HG03432 (cell line): ENCODE results near the gene TMEM87B.
"Not testable (repeated sequence)": the region's sequence is repeated elsewhere in the genome, so short reads cannot be mapped to it uniquely, and the experiment has no call there.

Experiments
- ATAC-seq: cut with Tn5 transposase; IDR thresholded peaks from one replicate; pipeline ENCODE4 v1.9.1; 2021; ENCODE audit warnings: mild to moderate bottlenecking, moderate library complexity; ENCODE audit not compliant: unreplicated experiment

Gene TMEM87B

GRCh38 chr2:112065486-112065885, 10.4 kb downstream of the TMEM87B start:
- peak; percentile 24 for ATAC-seq

DNA sequence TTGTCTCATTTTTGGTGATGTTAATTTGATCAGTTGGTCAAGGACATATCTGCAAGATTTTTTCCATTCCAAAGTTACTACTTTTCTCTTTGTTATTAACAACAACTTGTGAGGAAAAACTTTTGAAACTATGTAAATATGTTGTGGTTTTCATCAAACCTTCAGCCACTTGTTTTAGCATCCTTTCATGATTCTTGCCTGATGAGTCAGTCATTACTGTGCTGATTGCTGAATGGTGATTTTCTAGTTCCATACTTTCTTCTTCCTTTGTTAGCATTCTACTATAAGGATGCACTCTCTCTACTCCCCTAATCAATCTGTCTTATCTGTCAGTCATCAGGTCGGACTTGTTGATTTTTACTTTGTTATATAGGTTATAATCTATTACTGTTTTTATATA, 10.9 kb downstream of the TMEM87B start:
- peak; percentile 69 for ATAC-seq

DNA sequence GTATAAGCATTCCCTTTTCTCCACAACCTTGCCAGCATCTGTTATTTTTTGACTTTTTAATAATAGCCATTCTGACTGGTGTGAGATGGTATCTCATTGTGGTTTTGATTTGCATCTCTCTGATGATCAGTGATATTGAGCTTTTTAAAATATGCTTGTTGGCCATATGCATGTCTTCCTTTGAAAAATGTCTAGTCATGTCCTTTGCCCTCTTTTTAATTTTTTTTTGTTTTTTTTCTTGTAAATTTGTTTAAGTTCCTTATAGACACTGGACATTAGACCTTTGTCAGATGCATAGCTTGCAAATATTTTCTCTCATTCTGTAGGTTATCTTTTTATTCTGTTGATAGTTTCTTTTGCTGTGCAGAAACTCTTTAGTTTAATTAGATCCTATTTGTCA, 14.7 kb downstream of the TMEM87B start:
- ATAC-seq = not testable (repeated sequence)

DNA sequence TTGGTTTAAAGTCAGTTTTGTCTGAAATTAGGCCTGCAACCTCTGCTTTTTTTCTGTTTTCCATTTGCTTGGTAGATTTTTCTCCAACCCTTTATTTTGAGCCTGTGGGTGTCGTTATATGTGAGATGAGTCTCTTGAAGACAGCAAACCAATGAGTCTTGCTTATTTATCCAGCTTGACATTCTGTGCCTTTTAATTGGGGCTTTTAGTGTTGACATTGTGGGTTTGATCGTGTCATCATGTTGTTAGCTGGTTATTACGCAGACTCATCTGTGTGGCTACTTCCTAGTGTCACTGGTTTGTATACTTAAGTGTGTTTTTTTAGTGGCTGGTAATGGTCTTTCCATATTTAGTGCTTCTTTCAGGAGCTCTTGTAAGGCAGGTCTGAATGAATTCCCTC, 18.8 kb downstream of the TMEM87B start:
- no peak for ATAC-seq

GRCh38 chr2:112074506-112074905, 19.4 kb downstream of the TMEM87B start:
- no peak for ATAC-seq

- no peak for ATAC-seq
Observed at GRCh38 chr2:112075490-112076260, 20.6 kb downstream of the TMEM87B start.

DNA sequence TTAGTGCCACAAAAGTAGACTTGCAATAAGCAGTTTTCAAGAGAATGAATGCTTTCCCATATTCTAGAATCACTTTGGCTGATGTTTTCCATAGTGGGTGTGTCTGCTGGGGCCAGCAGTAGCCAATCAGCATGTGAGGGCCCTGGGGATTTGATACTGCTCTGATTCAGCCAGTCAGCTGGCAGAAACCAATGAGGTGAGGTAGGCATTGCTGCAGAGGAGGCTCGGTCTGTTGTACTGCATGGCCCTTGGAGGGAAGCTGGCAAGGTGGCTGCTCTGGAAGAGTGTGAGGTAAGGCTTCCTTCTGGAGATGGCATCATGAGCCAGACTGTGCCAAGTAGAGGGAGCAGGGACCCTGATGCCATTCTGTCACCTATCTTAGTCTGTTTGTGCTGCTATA, 22.7 kb downstream of the TMEM87B start:
- ATAC-seq = no peak

- no peak for ATAC-seq
Observed at GRCh38 chr2:112081262-112081661, 26.2 kb downstream of the TMEM87B start.

- no peak for ATAC-seq
Observed at GRCh38 chr2:112084689-112085374, 29.8 kb downstream of the TMEM87B start.

DNA sequence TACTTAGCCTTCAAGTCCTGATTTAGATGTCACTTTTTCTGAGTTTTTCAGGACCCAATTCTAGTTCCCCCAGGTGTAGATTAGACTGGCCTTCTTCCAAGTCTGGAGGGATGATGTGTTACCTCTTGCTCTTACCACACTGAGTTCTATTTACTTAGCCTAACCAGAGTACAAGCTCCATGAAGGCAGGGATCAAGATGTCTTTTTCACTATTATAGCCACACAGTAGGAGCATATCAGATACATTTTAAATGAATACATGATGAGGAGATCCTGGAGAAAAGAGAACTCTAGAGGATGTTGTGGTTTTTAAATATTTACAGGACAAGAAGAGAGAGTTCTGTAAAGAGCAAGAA, 30.3 kb downstream of the TMEM87B start:
- ATAC-seq = no peak

GRCh38 chr2:112085916-112086669, 31.0 kb downstream of the TMEM87B start:
- ATAC-seq = no peak

- ATAC-seq = peak; percentile 74
Observed at GRCh38 chr2:112087346-112088020, 32.4 kb downstream of the TMEM87B start.

DNA sequence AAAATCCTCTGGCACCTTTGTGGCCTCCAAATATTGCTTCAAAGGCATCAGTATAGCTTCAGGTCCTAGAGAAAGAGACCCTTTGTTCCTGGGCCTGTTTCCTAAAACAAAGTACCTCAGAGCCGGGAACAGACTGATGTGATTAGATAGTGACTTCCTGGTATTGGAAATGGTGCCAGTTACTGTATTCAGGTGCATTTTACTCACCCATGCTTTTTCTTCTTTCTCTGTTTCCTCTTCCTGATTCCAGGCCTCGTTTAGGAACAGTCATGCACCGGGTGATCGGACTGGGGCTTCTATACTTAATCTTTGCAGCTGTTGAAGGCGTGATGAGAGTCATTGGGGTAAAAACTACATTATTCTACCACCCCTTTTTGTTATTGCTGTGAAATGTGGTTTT, 34.3 kb downstream of the TMEM87B start:
- ATAC-seq = no peak

- no peak for ATAC-seq
Observed at GRCh38 chr2:112092286-112093041, 37.4 kb downstream of the TMEM87B start.

DNA sequence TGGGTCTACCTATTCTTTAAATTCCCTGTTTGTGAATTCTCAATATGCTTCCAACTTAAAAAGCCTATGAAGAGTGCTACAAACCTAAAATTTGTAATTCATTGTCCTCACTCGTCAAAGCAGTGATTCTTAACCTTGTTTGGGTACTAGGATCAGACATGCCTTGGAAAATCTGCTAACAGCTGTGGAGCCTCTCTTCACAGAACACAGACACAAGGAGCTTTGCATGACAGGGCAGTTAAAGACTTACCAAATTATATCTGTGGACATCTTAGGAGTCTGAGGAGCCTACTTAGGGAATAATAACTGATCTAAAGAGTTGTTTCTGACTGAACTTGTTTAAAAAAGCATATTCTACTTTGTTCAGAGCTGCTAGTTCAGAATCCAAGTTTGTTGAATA, 38.1 kb downstream of the TMEM87B start:
- no peak for ATAC-seq

DNA sequence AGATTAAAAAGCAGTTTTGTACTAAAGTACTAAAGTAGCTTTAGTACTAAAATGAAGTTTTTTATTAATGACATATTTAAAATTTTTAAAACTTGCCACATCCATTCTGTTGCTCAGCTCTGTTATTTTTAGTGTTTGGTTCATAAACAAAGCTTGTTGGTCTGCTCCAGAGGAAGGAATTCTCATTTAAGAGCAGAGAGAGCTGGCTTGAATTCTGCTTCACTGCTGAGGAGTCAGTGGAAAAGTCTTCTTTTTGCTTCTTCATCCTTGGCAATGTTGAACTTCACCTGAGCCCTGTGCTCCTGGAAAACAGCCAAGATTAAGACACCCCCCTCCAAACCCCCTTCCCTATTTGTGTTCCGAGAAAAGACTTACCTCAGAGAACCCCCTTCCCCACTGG, 40.6 kb downstream of the TMEM87B start:
- no peak for ATAC-seq

DNA sequence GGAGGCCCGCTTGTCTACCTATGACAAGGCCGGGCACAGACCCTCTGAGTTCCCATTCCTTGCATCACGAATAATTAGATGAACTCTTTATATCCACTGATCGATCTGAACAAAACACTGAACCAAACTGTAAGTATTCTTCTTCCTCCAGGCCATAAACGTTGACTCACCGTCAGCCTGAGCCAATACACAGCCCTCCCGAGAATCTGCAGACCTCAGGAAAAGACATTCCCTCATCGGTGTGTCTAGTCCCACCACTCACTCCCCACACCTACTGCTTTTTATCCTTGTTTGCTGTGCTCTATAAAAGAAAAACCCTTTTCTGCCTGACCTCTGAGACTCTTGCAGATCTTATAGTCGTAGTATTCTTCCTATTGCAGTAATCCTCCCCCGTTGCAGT, 41.0 kb downstream of the TMEM87B start:
- no peak for ATAC-seq

DNA sequence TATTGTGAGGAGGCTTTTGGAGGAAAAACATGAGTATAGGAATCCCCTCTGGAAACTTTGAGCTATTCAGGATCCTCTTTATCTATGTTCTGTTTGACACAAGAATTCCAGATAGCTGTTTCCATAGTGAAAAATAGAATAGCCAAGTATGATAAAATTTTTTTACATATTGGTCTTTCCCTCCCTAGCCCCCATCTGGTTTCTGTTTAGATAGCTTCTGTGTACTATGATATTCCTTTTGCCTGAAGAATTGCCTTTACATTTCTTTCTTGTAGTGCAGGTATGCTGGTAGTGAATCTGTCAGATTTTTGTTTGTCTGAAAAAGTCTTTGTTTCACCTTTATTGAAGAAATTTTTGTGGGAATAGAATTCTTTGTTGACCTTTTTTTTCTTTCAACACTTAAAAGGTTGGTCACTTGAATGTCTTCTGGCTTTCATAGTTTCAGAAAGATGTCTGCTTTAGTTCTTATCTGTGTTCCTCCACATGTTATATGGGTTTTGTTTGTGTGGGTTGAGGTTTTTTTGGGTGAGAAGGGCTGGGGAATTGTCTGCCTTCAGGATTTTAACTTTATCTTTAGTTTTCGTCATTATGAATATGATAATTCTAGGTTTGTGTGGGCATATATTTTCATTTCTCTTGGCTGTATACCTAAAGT, 53.2 kb downstream of the TMEM87B start:
- ATAC-seq = no peak

DNA sequence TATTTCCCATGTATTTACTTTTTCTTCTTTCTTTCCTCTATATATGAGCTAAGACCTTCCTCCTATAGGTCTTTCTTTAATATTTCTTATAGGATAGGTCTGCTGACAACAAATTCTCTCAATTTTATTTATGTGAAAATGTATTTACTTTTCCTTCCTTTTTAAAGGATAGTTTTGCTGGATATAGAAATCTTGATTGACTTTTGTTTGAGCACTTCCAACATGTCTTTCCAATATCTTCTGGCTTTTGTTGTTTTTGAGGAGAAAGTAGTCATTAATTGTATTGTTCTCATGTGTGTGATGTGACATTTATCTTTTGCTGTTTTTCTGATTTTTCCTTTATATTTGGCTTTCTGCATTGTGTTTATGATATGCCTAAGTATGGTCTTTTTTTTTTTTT, 54.2 kb downstream of the TMEM87B start:
- ATAC-seq = no peak

- no peak for ATAC-seq
Observed at GRCh38 chr2:112110966-112111365, 55.9 kb downstream of the TMEM87B start.
